Activated CD8-positive, alpha-beta memory T cell treated with anti-CD3 and anti-CD28 coated beads, Interleukin-2, amount 50 U/mL, for 1 hour (primary cell): Measurements from ENCODE around the gene SPATA21.
"Not testable (repeated sequence)": the region's sequence is repeated elsewhere in the genome, so short reads cannot be mapped to it uniquely, and the experiment has no call there.

Experiments used
- DNase-seq: peaks from one replicate; pipeline ENCODE4 v3.0.0-alpha.2; 2020; ENCODE audit errors: extremely low read depth

The SPATA21 gene

GRCh38 chr1:16383888-16384287 lies 53.3 kb downstream of the SPATA21 start:
- no peak for DNase-seq

- DNase-seq, result no peak
These were observed 56.4 kb downstream of the SPATA21 start for GRCh38 chr1:16380868-16381267.

GRCh38 chr1:16378443-16378842 lies 58.8 kb downstream of the SPATA21 start:
- no peak for DNase-seq

DNA sequence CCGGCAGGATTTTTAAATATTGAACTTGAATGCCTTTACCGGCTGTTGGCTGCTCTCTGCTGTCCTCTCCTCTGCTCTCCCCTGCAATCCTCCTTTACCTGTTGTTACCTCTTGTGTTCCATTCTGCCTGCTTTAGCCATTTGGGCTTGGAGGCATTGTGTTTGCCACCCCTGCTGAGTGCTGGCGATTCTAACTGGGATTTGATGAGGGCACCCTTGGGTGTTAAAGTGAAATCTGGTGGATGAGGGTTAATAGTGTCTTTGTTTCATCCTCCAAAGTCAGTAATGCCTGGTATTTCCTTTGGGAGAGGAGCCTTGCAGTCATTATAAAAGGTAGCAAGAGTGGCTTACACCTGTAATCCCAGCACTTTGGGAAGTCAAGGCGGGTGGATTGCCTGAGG lies 60.3 kb downstream of the SPATA21 start:
- no peak for DNase-seq

GRCh38 chr1:16375521-16376340 lies 61.5 kb downstream of the SPATA21 start:
- DNase-seq, result no peak

DNA sequence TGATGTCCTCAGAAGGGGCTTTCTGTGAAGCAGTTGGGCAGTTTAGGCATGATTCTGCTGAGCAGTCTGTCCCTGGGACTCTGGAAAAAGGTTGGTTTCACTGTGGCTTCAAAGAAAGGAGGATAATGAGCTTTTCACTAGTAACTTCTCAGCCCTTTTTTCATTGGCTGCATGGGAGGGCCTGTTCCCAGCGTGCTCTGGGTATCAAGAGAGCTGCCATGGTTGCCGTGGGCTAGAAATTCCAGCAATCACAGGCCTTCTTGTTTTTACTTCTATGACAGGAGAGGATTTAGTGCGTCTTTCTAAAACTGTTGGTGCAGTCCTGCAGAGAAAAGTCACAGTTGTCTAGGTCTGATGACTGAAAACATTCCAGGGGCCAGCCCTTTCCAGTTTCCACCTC lies 63.0 kb downstream of the SPATA21 start:
- no peak for DNase-seq

- no peak for DNase-seq
These were observed 64.5 kb downstream of the SPATA21 start for GRCh38 chr1:16372535-16373285.

DNA sequence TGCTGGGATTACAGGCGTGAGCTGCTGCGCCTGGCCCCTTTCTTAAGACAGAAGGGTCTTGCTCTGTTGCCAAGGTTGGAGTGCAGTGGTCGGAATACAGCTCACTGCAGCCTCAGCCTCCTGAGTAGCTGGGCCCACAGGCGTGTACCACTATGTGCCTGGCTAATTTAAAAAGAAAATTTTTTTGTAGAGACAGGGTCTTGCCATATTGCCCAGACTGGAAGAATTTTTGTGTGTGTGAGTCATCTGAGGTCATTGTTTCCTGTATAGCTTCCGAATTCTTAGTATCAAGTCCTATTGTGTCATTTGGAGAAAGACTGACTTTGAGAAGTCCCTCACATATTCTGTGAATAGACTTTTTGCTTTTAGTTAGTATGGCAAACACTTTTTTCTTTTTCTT lies 65.5 kb downstream of the SPATA21 start:
- no peak for DNase-seq

DNA sequence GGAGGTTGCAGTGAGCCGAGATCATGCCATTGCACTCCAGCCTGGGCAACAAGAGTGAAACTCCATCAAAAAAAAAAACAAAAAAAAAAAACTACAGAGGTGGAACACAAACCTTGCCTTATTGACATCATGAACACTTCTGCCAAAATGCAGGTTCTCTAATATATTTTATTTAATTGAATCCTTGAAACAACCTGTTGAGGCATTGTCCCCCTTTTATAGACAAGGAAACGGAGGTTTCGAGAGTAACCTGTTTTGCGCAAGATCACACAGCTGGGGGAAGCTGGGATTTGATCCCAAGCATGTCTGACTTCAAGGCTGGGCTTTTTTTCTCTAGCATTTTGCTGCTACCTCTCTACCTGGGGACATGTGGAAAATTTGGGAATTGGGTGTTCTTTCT lies 67.4 kb downstream of the SPATA21 start:
- no peak for DNase-seq

GRCh38 chr1:16367968-16368890 lies 69.0 kb downstream of the SPATA21 start:
- no peak for DNase-seq

GRCh38 chr1:16367258-16367967 lies 69.8 kb downstream of the SPATA21 start:
- peak; percentile 53 for DNase-seq

- peak; percentile 89 for DNase-seq
These were observed 70.4 kb downstream of the SPATA21 start, which contains the start of gene SZRD1 for GRCh38 chr1:16366722-16367257. TSS of gene SZRD1 (plus strand) at chr1:16367242. CDS start at chr1:16367258, 16 bp downstream.

- not testable (repeated sequence) for DNase-seq
These were observed 72.1 kb downstream of the SPATA21 start for GRCh38 chr1:16365146-16365498.

DNA sequence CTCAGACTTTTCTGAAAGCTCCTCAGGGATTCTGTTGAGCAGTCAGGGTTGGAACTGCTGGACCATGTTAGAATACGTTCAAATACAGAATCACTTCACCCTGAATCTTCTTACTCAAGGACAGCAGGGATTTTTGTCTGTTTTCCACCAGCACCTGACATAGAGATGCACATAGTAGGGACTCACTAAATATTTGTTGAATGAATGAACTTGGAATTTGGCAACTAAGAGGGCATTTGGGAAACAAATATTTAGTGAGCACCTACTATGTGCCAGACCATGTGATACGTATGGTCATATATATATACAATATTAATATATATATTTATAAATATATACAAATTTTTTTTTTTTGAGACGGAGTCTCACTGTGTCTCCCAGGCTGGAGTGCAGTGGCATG lies 80.4 kb downstream of the SPATA21 start:
- no peak for DNase-seq

- no peak for DNase-seq
These were observed 82.6 kb downstream of the SPATA21 start for GRCh38 chr1:16354619-16355018.

DNA sequence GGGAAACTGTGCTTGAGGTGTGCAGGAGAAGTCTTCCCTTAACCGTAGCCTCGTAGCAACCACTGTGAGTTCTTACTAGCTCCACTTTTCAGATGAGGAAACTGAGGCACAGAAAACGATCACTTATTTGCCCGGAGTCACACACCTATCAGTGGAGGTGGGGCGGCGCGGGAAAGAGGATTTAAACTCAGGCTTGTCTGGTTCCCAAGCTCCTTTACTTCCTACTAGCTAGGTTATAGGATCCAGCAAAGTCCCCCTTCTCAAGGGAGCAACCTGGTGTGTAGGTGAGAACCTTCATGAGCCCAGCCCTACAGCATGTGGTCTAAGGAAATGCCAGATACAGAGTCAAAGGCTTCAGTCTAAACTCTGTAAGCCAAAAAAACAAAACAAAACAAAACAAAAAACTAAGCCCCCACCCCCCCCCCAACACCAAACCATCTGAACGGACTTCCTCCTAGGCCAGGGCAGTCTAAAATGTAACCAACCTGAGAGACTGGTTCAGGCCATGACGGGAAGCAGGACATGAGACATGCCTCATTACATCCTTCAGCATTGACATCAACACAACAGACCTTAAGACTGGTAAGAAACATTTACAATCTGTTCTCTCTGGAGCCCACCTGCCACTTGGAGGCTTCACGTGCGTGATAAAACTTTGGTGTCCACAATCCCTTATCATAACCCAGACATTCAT lies 84.2 kb downstream of the SPATA21 start:
- DNase-seq, result no peak

DNA sequence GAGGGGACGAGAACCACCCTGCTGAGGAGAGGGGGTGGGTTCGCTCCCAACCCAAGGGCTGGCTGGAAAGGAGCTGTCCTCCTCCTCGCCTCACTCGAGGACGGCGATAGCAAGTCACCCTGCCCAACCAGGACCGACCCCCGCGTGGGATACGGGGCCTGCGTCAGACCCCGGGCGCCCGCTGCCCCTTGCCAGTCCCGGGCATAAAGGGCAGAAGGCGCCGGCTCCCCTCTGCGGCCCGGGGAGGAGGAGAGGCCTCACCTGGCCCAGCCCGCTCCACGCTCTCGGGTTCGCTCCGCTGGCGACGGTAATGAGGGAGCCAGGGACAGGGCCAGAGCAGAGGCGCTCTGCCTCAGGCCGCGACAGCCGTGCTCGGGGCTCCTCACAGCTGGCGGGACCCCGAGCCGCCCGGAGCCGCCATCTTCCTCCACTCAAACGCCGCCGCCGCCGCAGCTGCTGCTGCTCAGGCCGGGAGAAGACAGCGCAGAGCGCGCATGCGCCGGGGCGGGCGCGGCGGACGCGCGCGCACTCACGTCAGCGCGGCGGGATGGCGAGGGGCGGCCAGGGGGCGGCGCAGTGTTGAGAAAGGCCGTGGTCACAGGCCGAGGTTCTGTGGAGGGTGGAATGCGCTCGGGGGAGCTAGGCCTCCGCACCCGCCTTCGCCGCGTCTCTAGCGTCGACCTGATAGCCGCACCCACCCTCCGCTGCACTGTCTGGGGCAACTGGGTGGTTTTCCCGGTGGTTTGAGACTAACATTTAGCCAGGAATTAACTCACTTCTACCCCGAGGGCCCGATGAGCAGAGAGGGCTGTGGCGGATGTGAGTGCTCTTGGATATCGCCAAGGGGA lies 85.0 kb downstream of the SPATA21 start, which contains the start of gene FBXO42:
FBXO42 (minus strand) TSS at position 487 of the 848 bp plus-strand sequence. CDS start 37,062 bp downstream, outside the sequence.
- peak; percentile 73 for DNase-seq

GRCh38 chr1:16351456-16351993 lies 85.7 kb downstream of the SPATA21 start:
- no peak for DNase-seq

DNA sequence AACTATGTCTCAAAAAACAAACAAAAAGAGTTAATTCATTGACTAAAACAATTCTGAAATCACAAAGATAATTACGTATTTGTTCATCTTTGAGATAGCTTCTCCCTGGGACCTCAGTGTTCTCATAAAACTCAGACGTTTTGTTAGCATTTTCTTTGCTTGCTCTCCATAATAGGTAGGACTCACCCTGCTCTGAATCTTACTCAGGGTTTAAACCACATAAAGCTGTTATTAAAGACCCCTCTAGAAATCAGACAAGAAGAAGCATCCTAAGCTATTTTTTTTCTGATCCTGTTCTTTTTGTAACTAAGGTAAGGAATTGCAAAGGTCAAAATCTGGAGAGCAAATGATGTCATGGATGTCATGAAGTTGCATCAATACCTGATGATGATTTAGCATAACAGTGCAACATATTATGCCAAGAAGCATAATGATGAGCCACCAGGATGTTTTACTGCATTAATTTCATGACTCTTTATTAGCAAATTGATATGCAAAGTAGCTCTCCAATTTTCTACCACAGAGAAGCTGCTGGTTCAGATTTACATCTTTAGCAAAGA lies 87.3 kb downstream of the SPATA21 start:
- no peak for DNase-seq
